Stimulated activated CD8-positive, alpha-beta memory T cell treated with anti-CD3 and anti-CD28 coated beads, Interleukin-4, amount 100 ng/mL, for 24 hours (primary cell): ENCODE results near the gene G6PC1.
A peak's percentile ranks its signal among the peaks of the same experiment; 100 is the strongest.
"Not testable (repeated sequence)": the region's sequence is repeated elsewhere in the genome, so short reads cannot be mapped to it uniquely, and the experiment has no call there.

Experiments used
- DNase-seq: peaks from one replicate; pipeline ENCODE4 v3.0.0-alpha.2; 2020; ENCODE audit warnings: low read depth

G6PC1 gene

GRCh38 chr17:42901535-42902229, 1.1 kb downstream of the G6PC1 start:
- DNase-seq: no peak

- DNase-seq: no peak
Observed at GRCh38 chr17:42904110-42904469, 3.5 kb downstream of the G6PC1 start.

- DNase-seq: no peak
Observed at GRCh38 chr17:42906772-42907446, 6.3 kb downstream of the G6PC1 start.

GRCh38 chr17:42908872-42909700, 8.5 kb downstream of the G6PC1 start:
- DNase-seq: no peak

- DNase-seq: no peak
Observed at GRCh38 chr17:42913522-42913921, 12.9 kb downstream of the G6PC1 start.

- no peak for DNase-seq
Observed at GRCh38 chr17:42913981-42914617, 13.5 kb downstream of the G6PC1 start.

GRCh38 chr17:42915288-42915687, 14.7 kb downstream of the G6PC1 start:
- not testable (repeated sequence) for DNase-seq

GRCh38 chr17:42916388-42917235, 16.0 kb downstream of the G6PC1 start:
- not testable (repeated sequence) for DNase-seq

- DNase-seq: no peak
Observed at GRCh38 chr17:42917236-42917603, 16.6 kb downstream of the G6PC1 start.

GRCh38 chr17:42918902-42919521, 18.4 kb downstream of the G6PC1 start:
- no peak for DNase-seq

- DNase-seq: not testable (repeated sequence)
Observed at GRCh38 chr17:42919522-42920077, 19.0 kb downstream of the G6PC1 start.

GRCh38 chr17:42920106-42920900, 19.7 kb downstream of the G6PC1 start:
- no peak for DNase-seq

GRCh38 chr17:42920922-42921321, 20.3 kb downstream of the G6PC1 start:
- no peak for DNase-seq

GRCh38 chr17:42922294-42922693, 21.7 kb downstream of the G6PC1 start:
- no peak for DNase-seq

- DNase-seq: not testable (repeated sequence)
Observed at GRCh38 chr17:42923472-42923871, 22.9 kb downstream of the G6PC1 start.

GRCh38 chr17:42924891-42925290, 24.3 kb downstream of the G6PC1 start:
- no peak for DNase-seq

- DNase-seq: peak; percentile 15
Observed at GRCh38 chr17:42928714-42929496, 28.3 kb downstream of the G6PC1 start.

- DNase-seq: no peak
Observed at GRCh38 chr17:42929497-42929844, 28.9 kb downstream of the G6PC1 start.
